Mesothelial cell of epicardium (in vitro differentiated cells): Measurements from ENCODE around the gene PTPRG. TPM values are rescaled to one million over a fixed set of nuclear protein-coding genes. Genes with fewer than 3 reads are reported as not detected.

Source experiments
- DNase-seq, 2 experiments: peaks; one replicate each; pipeline ENCODE4 v3.0.0; 2021; ENCODE audit warnings: low spot score in 2 of 2; ENCODE audit not compliant: unreplicated experiment in 2 of 2
- H3K27ac Mint-ChIP-seq: 2 replicates; pipeline ENCODE4 v1.8.0; 2021; ENCODE audit warnings: mixed read lengths
- H3K27me3 Mint-ChIP-seq: 2 replicates; pipeline ENCODE4 v1.8.0; 2021; ENCODE audit warnings: low read depth, mixed read lengths
- H3K36me3 Mint-ChIP-seq: 2 replicates; pipeline ENCODE4 v1.8.0; 2021; ENCODE audit warnings: mixed read lengths
- H3K4me1 Mint-ChIP-seq: 2 replicates; pipeline ENCODE4 v1.8.0; 2021; ENCODE audit warnings: mixed read lengths
- H3K4me3 Mint-ChIP-seq: 2 replicates; pipeline ENCODE4 v1.8.0; 2021; ENCODE audit warnings: mild to moderate bottlenecking, moderate library complexity, mixed read lengths
- H3K9me3 Mint-ChIP-seq: 2 replicates; pipeline ENCODE4 v1.8.0; 2021; ENCODE audit warnings: mixed read lengths
- total RNA-seq: library from RNA; stranded (reverse); gene quantifications from 3 replicates; pipeline ENCODE4 v1.2.1, GENCODE V29; 2021
- TF ChIP-seq, protein P1 (sequence below): fragments of 200-600 bp; sonication (generic); IDR thresholded peaks from one replicate; pipeline ENCODE4 v1.5.0; 2021; ENCODE audit warnings: antibody characterized with exemption; ENCODE audit not compliant: unreplicated experiment

The PTPRG gene
- total RNA-seq, 1 donor from 2014 or later: 40.4 TPM

DNA sequence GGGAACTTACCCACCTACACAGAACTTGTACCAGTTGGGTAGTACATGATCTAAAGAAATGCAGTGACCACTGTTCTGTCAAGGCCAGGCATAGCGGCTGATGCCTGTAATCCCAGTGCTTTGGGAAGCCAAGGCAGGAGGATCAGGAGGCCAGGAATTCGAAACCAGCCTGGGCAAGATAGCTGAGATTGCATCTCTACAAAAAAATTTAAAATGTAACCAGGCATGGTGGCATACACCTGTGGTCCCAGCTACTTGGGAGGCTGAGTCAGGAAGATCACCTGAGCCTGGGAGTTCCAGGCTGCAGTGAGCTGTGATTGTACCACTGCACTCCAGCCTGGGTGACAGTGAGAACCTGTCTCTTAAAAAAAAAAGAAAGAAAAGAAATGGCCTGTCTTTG lies 491.0 kb downstream of the PTPRG start:
- Mint-ChIP-seq H3K36me3 (no peaks in the 10 kb centered on the region), H3K4me3 (no peak overlapping the region), H3K9me3 (peaks cover 4% of the 10 kb centered on the region), H3K4me1 (peaks cover 25% of the 10 kb centered on the region), H3K27me3 (no peaks in the 10 kb centered on the region), H3K27ac (no peak overlapping the region)
- DNase-seq: no peak
- TF ChIP-seq, protein P1, sequence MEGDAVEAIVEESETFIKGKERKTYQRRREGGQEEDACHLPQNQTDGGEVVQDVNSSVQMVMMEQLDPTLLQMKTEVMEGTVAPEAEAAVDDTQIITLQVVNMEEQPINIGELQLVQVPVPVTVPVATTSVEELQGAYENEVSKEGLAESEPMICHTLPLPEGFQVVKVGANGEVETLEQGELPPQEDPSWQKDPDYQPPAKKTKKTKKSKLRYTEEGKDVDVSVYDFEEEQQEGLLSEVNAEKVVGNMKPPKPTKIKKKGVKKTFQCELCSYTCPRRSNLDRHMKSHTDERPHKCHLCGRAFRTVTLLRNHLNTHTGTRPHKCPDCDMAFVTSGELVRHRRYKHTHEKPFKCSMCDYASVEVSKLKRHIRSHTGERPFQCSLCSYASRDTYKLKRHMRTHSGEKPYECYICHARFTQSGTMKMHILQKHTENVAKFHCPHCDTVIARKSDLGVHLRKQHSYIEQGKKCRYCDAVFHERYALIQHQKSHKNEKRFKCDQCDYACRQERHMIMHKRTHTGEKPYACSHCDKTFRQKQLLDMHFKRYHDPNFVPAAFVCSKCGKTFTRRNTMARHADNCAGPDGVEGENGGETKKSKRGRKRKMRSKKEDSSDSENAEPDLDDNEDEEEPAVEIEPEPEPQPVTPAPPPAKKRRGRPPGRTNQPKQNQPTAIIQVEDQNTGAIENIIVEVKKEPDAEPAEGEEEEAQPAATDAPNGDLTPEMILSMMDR: no peak

DNA sequence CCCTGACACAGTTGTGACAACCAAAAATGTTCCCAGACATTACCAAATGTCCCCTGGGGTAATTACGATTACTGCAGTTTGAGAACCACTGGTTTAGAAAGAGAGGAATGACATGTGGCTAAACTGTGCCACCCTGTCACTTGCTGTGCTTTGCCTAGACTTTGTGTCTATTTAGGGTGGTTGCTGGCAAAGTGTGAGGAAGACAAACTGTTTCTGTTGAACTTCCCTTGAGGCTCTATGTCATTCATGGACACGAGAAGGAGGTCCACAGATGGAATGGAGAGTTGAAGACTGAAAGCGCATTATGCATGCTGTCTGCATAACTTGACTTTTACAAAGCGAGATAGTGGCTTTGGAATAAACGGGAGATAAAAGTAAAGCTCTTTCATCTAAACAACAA lies 495.3 kb downstream of the PTPRG start:
- H3K36me3 Mint-ChIP-seq: no peaks in the 10 kb centered on the region
- H3K4me1 Mint-ChIP-seq: peaks cover 11% of the 10 kb centered on the region
- H3K4me3 Mint-ChIP-seq: no peak overlapping the region
- peaks cover 4% of the 10 kb centered on the region for H3K9me3 Mint-ChIP-seq
- H3K27ac Mint-ChIP-seq: no peak overlapping the region
- TF ChIP-seq, protein P1: no peak
- no peak for DNase-seq
- H3K27me3 Mint-ChIP-seq: no peaks in the 10 kb centered on the region

DNA sequence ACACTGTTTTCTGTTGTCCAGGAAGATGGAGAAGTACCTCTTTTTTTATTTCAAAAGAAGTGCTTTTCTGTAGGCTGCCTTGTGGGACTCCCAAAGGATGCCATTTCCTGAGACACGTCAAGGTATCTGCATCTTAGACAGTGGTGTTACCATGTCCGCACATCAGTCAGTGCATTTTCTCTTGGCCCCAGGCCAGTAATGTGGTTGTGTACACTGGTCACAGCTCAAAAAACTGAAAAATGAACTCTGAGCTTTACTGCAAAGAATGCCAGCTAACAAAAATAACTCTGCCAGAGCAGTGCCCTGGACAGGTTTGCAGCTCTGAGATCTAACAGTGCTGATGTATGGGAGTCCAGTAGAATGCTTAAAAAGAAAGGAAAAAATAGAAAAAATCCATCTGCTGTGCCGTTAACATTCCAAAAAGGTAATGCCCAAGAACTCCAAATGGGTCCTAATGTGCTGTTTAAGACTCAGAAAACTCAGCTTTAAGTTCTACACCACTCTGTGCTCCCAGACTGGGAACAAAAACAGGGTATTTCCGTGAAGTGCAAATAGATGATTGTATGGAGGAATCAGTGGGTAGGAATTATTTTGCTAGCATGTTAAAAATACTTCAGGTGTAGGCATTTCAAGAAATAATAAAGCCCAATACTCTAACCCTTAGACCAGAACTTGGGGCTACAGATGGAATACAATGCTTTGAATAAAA lies 496.1 kb downstream of the PTPRG start:
- no peak for DNase-seq
- peaks cover 4% of the 10 kb centered on the region for H3K9me3 Mint-ChIP-seq
- H3K4me1 Mint-ChIP-seq: peaks cover 11% of the 10 kb centered on the region
- no peak overlapping the region for H3K4me3 Mint-ChIP-seq
- H3K27ac Mint-ChIP-seq: no peak overlapping the region
- H3K27me3 Mint-ChIP-seq: no peaks in the 10 kb centered on the region
- TF ChIP-seq, protein P1: no peak
- no peaks in the 10 kb centered on the region for H3K36me3 Mint-ChIP-seq

DNA sequence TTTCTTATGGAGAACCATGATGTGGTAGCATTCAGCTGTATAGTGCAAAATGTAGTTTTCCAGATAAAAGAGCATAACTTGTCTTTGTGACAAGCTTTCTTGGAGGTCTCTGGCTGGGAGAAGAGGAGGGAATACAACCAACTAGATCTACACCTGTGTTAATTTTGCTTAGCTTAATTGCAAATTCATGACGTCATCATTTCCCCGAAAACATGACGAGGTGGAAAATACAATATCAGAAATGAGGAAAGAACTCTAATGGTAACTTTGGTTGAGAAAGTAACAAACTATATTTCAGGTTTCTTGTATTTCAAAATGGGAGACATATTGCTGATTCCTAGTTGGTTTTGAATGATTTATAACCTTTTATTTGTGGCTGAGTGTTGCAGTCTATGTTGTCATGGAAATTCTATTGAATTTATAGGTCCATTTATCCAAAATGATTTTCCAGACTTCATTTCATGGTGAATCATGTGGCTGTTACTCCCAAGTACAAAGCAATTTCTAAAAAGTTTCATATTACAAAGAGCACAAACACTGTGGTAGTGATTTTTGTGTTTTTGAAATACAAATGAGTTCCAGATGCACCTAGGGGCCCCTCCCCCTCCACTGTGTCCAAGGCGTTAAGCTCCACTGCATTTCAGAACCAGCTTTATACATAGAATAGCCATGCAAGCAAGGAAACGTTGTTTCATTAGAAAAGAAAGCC lies 504.8 kb downstream of the PTPRG start:
- peak overlapping the region; percentile 45 for H3K27ac Mint-ChIP-seq
- no peaks in the 10 kb centered on the region for H3K27me3 Mint-ChIP-seq
- no peaks in the 10 kb centered on the region for H3K9me3 Mint-ChIP-seq
- TF ChIP-seq, protein P1: no peak
- no peaks in the 10 kb centered on the region for H3K36me3 Mint-ChIP-seq
- H3K4me1 Mint-ChIP-seq: peaks cover 28% of the 10 kb centered on the region
- H3K4me3 Mint-ChIP-seq: no peak overlapping the region
- no peak for DNase-seq

DNA sequence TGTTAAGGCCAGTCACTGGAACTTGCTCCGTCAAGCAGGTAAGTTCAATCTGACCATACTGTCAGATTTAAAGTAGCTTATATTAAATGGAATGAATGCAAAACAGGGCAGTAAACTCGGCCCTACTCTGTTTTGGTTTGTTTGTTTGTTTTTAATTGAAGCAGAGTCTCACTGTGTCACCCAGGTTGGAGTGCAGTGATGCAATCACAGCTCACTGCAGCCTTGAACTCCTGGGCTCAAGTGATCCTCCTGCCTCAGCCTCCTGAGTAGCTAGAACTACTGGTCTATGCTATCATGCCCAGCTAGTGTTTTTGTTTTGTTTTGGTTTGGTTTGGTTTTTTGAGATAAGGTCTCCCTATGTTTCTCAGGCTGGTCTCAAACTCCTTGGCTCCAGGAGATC lies 507.0 kb downstream of the PTPRG start:
- no peak for DNase-seq
- Mint-ChIP-seq H3K27ac (no peak overlapping the region), H3K9me3 (no peaks in the 10 kb centered on the region), H3K36me3 (no peaks in the 10 kb centered on the region), H3K4me3 (no peak overlapping the region), H3K4me1 (peaks cover 32% of the 10 kb centered on the region), H3K27me3 (no peaks in the 10 kb centered on the region)
- TF ChIP-seq, protein P1: no peak
